Stimulated activated CD4-positive, alpha-beta T cell treated with anti-CD3 and anti-CD28 coated beads, TNF-alpha, amount 100 ng/mL, for 4 hours (primary cell): ENCODE measurements around the gene CTXND2.
"Not testable (repeated sequence)": the region's sequence is repeated elsewhere in the genome, so short reads cannot be mapped to it uniquely, and the experiment has no call there.

Source experiments
- DNase-seq, 3 experiments: peaks; one replicate each; pipeline ENCODE4 v3.0.0-alpha.2; 2020; ENCODE audit warnings: low read depth in 3 of 3

Gene CTXND2

DNA sequence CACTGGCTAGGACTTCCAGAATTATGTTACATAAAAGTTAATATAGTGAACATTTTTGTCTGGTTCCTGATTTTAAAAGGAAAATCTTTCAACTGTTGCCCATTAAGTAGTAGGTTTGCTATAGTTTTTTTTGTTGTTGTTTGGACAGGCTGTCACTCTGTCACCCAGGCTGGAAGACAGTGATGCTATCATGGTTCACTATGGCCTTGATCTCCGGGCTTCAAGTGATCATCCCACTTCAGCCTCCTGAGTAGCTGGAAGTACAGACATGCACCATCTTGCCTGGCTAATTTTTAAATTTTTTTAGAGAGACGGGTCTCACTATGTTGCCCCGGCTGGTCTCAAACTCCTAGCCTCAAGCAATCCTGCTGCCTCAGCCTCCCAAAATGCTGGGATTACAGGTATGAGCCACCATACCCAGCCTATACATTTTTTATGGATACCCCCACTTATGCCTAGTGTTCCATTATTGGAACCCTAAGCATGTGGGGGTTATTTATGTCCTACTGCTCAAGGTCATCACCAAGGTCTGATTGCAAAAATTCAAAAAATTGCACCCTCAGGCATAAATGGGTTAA, 6.5 kb downstream of the CTXND2 start:
- no peak for DNase-seq

DNA sequence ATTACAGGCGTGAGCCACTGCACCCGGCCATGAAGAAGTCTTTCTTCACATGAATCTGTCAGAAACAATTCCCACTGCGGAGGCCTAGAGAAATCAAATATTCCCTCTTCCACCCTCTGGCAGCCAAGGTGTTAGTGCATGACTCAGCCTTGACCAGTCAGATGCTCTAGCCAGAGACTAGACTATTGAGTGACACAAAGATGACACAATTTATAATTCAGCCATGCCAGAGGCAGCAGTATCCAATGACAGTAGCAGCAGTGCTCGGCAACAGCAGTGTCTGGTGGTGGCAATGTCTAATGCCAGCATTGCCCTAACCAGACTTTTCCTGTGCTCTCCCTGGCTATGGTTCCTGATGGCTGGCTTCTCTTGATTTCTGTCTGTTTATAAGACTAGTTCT, 8.7 kb downstream of the CTXND2 start:
- no peak for DNase-seq

DNA sequence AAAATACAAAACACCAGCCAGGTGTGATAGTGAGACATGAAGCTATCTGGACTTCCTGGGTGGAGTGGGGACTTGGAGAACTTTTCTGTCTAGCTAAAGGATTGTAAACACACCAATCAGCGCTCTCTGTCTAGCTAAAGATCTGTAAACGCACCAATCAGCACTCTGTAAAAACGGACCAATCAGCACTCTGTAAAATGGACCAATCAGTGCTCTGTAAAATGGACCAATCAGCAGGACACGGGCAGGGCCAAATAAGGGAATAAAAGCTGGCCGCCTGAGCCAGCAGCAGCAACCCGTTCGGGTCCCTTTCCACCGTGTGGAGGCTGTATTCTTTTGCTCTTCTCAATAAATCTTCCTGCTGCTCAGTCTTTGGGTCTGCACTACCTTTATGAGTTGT, 12.9 kb downstream of the CTXND2 start:
- not testable (repeated sequence) for DNase-seq

DNA sequence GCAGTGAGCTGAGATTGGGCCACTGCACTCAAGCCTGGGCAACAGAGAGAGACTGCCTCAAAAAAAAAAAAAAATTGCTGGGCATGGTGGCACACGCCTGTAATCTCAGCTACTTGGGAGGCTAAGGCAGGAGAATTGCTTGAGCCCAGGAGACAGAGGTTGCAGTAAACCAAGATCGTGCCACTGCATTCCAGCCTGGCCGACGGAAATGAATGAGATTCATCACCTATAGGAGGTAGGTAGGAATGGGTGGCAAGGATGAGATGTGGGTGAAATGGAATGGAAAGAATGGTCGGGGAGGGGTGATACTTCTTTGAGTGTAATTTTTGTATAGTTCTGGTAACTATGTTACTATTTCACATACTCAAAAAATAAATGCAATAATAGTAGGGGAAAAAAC, 15.4 kb downstream of the CTXND2 start:
- DNase-seq, result no peak

DNA sequence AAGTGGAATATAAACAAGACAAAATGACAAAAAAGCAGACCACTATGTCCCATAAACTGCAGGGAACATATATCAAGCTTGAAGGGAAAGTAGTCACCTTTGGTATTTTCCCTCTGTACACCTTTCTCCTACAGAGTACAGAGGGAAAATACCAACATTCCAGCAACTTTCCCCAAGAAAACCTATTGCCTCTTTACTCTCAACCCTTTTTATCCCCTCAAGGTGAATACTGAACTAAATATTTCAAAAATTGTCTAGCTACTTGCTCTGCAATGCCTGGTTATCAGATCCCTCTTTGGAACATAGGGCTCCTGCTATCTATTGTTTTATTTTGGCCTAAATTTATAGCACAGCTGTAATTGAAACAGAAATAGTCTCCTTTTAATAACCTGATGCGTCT, 15.8 kb downstream of the CTXND2 start:
- DNase-seq, result no peak

DNA sequence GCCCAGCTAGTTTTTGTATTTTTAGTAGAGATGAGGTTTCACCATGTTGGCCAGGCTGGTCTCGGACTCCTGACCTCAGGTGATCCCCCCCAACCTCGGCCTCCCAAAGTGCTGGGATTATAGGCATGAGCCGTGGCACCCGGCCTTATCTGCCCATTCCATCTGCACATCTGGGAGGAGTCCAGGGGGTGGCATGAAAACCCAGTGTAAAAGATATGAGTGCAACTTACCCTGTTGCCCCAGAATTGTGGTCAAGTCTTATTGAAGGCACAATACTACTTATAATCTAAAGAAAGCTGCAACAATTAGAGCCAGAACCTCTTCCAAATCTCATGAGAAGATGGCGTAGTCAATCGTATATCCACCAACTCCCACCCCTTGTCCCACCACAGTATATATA, 18.4 kb downstream of the CTXND2 start:
- DNase-seq, result no peak

DNA sequence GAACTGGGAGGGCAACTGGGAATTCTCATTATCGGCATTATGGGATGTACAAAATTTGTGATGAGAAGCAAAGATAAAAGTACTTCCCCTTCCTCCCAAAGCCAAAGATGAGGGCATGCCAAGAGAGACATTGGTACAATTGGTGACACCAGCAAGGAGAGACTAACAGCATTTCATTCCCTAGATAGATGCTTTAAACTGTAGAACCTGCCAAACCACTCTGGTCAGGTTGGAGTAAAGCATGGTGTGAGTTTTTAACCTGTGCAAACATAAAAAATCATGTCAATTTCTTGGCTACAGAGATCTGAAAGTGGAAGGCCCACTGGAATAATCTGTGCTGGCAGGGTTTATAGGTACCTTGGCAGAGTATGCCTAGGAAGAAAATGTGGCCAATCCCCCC, 19.4 kb downstream of the CTXND2 start:
- no peak for DNase-seq

DNA sequence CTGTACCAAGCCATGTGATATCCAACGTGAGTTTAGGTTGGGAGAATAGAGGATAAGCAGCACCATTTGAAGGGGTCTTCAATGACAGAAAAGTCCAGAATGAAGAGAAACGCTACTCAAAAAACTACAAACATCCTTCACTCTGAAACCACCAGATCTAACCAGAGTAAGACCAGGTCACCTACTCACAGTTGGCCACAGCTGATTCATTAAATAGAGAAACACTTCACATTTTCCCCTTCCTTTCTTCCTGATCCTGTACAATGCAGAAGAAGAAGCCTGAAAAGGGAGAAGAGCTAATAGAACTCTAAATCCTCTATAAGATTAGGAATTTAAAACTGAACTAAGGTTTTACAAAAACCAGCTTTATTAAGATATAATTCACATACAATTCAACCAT, 19.9 kb downstream of the CTXND2 start:
- no peak for DNase-seq

DNA sequence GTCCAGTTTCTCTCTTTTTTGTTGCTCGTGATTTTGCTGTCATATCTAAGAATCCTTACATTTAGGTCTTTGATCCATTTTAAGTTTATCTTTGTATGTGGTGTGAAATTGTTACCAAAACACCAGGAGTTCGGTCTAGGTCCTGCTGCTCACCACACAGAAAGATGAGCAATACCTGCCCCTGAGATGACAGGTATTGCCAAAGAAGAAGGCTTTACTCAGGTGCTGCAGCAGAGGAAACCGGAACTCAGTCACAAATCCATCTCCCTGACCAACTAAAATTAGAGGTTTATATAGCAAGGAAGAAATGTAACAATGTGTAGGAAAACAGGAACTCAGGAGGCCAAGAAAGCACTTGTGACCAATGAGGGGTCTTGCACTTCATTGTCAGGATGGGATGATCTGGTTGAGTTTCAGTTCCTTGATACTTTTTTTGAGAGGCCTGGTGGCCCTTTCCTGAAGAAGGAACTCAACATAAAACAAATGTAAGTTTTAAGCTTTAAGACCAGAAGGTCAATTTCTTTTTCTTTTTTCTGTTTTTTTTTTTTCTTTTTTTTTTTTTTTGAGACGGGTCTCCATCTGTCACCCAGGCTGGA, 22.7 kb downstream of the CTXND2 start:
- DNase-seq, result no peak

DNA sequence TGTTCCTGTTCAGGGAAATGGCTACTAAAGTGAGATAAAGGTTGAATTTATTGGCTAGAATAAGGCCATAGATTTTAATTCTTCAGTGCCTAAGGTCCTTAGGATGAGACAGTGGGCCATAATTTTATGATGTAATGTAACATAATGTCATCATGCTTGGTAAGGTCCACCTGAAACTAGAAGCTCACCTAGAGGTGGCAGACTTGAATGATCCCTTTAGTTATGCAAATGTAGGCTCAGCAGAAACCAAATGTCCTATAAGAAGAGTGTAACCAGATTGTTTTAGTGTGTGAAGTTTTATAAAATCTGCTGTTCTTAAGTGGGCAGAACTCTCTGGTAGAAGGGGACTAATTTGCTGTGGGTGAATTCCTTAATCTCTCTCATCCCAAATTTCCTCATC, 25.7 kb downstream of the CTXND2 start:
- no peak for DNase-seq

DNA sequence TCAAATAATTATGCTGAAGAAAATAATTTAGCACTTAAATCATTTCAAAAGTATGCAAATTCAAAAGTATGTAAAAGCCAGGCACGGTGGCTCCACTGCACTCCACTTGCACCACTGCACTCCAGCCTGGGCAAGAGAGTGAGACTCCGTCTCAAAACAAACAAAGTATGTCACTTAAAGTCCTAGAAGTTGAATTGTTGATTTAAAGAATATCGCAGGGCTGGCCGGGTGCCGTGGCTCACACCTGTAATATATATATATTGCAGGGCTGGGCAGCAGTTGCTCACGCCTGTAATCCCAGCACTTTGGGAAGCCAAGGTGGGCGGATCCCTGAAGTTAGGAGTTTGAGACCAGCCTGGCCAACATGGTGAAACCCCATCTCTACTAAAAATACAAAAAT, 30.5 kb downstream of the CTXND2 start:
- no peak for DNase-seq

DNA sequence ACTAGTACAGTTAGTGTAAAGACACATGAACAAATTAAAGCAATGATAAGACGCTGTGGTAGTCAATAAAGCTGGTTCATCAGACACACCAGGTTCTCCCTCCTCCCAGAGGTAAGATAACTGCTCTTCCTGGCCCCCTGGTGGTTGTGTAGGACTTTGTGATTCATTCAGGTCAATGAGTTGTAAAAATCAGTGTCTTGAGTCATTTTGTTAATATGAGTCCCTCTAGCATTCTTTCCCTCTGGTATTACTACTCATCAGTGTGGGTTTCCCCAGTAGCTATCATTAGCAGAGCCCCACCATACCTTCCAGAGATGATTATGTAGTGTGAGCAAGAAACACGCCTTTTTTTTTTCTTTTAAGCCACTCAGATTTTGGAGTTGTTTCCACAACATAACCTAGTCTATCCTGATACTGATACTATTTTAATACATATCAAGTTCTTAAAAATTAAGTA, 35.6 kb downstream of the CTXND2 start:
- peak; percentile 38 to 74 (median 66) for DNase-seq

DNA sequence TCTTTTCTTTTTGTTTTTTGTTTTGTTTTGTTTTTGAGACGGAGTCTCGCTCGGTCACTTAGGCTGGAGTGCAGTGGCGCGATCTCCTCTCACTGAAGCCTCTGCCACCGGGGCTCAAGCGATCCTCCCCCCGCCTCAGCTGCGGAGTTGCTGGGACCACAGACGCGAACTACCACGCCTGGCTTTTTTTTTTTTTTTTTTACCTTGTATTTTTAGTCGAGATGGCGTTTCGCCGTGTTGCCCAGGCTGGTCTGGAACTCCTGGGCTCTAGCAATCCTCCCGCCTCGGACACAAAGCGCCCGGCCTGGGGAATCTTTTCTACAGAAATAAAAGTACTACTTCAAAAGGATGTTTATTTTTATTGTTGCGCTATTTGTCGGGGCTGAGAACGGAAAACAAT, 38.1 kb downstream of the CTXND2 start:
- no peak for DNase-seq

DNA sequence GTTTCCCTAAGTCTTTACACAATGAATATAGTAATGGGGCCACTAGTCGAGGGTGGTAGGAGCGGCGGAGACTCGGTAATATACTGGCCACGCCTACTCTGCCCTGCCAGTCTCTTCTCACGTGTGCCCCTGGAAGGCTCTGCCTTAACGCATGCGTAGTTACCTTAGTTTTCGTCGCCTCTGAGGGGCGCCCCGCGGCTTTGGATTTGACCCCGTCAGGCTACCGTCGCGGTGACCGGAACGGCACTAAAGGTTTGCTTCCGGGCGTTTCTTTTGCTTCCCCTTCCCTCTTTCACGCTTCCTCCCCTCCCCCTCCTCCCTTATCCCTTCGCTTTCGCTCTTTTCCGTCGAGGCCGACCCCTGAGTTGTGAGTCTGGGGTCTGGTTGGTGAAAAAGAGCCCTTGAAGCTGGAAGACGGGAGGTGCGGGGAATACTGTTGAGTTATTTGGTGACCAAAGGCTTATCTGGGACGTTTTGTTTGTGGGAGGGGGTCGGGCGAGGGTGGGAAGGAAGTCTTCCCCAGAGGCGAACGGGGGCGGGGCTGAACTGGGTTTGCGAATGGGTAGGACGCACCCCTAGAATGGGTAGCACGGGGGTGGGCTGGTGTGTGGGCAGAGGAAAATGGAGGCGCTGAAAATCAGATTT, 39.3 kb downstream of the CTXND2 start, which contains the start of gene SETDB1:
Gene SETDB1 (plus strand): TSS at position 267 of the 645 bp plus-strand sequence. CDS start 1,352 bp downstream, outside the sequence.
- peak; percentile 78 to 88 (median 84) for DNase-seq

DNA sequence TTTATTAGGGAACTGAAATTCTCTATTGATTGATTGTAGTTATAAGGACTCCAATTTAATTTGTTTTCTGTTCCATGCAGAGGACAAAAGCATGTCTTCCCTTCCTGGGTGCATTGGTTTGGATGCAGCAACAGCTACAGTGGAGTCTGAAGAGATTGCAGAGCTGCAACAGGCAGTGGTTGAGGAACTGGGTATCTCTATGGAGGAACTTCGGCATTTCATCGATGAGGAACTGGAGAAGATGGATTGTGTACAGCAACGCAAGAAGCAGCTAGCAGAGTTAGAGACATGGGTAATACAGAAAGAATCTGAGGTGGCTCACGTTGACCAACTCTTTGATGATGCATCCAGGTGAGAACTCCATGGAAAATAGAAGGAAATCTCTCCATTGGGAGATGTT, 40.7 kb downstream of the CTXND2 start:
- DNase-seq, result no peak

DNA sequence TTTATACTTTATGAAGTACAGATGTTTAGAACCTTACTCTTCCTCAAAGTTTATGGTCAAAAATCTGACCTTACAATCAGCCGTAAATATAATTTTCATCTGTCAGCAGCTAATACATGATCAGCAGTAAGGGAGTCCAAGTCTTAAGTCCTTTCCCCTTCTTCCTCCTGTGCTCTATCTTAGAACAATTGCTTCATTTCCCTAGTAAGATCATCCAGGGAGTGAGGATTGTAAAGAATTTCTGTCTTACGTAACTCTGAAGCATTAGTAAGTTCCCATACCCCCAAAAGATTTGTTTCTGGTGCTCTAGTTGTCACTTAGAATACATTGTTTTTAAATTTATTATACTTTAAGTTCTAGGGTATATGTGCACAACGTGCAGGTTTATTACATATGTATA, 41.4 kb downstream of the CTXND2 start:
- DNase-seq, result no peak

DNA sequence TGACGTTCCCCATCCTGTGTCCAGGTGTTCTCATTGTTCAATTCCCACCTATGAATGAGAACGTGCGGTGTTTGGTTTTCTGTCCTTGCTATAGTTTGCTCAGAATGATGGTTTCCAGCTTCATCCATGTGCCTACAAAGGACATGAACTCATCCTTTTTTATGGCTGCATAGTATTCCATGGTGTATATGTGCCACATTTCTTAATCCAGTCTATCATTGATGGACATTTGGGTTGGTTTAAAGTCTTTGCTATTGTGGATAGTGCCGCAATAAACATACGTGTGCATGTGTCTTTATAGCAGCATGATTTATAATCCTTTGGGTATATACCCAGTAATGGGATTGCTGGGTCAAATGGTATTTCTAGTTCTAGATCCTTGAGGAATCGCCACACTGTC, 41.8 kb downstream of the CTXND2 start:
- DNase-seq, result not testable (repeated sequence)

DNA sequence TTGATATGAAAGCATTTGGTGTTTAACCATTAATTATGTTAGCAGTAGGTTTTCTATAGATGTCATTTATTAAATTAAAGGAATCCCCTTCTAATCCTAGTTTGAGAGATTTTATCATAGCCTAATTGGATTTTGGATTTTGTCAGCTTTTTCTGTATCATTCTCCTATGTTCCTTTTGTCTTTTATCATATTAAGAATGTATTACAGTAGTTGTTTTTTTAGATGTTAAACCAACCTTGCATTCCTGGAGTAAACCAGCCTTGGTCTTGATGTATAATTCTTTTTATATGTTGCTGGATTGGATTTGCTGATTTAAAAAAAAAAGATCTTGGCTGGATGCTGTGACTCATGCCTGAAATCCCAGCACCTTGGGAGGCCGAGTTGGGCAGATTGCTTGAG, 44.8 kb downstream of the CTXND2 start:
- no peak for DNase-seq

DNA sequence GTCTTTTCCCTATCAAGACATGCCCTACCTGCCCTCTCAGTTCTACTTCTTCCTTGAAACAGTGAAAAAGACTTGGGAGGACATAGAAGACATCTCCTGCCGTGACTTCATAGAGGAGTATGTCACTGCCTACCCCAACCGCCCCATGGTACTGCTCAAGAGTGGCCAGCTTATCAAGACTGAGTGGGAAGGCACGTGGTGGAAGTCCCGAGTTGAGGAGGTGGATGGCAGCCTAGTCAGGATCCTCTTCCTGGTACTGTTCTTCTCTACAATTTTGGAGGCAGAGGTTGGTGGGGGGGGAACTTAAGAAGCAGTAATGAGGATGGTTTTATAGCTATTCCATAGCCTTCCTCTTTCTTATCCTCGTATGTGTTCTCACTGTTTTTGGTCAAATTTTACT, 57.9 kb downstream of the CTXND2 start:
- no peak for DNase-seq

DNA sequence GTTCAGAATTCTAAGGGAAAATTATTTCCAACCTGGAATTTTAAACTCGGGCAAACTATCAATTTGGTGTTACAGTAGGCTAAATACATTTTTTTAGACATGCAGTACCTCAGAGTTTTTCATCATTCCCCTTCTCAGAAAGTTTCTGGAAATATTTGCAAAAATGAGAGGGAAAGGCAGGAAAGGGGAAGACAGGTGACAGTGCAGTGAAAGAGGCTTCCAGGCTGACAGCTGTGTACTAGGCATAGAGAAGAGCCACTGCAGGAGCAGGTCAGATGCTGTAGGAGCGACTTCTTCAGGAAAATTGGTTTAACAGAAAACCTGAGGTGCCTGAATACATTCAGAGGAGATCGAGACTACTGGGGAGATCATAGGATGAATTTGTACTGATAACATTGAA, 67.8 kb downstream of the CTXND2 start:
- no peak for DNase-seq

DNA sequence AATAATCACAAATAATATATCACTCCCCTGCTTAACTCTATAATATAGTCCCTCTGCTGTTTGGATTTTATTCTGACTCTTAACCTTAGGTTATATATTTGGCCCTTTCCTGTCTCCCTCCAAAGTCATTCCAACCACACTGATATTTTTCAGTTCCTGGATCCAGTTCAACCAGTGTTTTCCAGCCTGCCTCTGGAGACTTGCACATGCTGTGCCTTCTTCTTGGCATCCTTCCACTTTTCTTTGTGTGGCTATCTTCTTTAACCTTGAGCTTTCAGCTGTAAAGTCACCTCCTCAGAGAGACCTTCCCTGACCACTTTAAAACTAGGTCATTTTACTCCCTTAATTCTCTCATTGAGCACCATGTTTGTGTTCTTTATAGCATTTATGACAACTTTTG, 68.3 kb downstream of the CTXND2 start:
- DNase-seq, result no peak

DNA sequence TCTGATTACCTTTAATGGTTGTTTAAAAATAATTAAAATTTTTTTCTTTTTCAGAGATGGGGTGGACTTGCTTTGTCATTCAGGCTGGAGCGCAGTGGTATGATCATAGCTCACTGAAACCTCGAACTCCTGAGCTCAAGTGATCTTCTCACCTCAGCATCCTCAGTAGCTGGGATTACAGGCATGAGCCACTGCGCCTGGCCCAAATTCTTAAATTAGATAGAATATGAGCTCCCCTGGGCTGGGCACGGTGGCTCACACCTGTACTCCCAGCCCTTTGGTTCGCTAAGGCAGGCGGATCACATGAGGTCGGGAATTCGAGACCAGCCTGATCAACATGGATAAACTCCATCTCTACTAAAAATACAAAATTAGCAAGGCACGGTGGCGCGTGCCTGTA, 70.7 kb downstream of the CTXND2 start:
- DNase-seq, result no peak

DNA sequence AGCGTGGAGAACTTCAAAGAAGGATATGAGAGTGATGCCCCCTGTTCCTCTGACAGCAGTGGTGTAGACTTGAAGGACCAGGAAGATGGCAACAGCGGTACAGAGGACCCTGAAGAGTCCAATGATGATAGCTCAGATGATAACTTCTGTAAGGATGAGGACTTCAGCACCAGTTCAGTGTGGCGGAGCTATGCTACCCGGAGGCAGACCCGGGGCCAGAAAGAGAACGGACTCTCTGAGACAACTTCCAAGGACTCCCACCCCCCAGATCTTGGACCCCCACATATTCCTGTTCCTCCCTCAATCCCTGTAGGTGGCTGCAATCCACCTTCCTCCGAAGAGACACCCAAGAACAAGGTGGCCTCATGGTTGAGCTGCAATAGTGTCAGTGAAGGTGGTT, 73.7 kb downstream of the CTXND2 start:
- no peak for DNase-seq
